HG03565 (cell line): ENCODE results near the gene NPHP4.
"Not testable (repeated sequence)": the region's sequence is repeated elsewhere in the genome, so short reads cannot be mapped to it uniquely, and the experiment has no call there.

Source experiments
- ATAC-seq: cut with Tn5 transposase; IDR thresholded peaks from one replicate; pipeline ENCODE4 v1.9.1; 2021; ENCODE audit warnings: mild to moderate bottlenecking, moderate library complexity; ENCODE audit not compliant: unreplicated experiment

The NPHP4 gene

GRCh38 chr1:5896706-5897660 lies 95.2 kb downstream of the NPHP4 start:
- no peak for ATAC-seq

GRCh38 chr1:5895446-5896406 lies 96.5 kb downstream of the NPHP4 start:
- no peak for ATAC-seq

- not testable (repeated sequence) for ATAC-seq
Measured at GRCh38 chr1:5893699-5894278, 98.4 kb downstream of the NPHP4 start.

- no peak for ATAC-seq
Measured at GRCh38 chr1:5892329-5892728, 99.9 kb downstream of the NPHP4 start.

GRCh38 chr1:5891736-5892135 lies 100.5 kb downstream of the NPHP4 start:
- no peak for ATAC-seq

GRCh38 chr1:5891137-5891536 lies 101.1 kb downstream of the NPHP4 start:
- no peak for ATAC-seq

- ATAC-seq = no peak
Measured at GRCh38 chr1:5890346-5891106, 101.7 kb downstream of the NPHP4 start.

GRCh38 chr1:5889901-5890300 lies 102.3 kb downstream of the NPHP4 start:
- no peak for ATAC-seq

- ATAC-seq = no peak
Measured at GRCh38 chr1:5889462-5889861, 102.8 kb downstream of the NPHP4 start.

- ATAC-seq = no peak
Measured at GRCh38 chr1:5888606-5889211, 103.5 kb downstream of the NPHP4 start.

- no peak for ATAC-seq
Measured at GRCh38 chr1:5887971-5888361, 104.3 kb downstream of the NPHP4 start.

GRCh38 chr1:5887349-5887970 lies 104.8 kb downstream of the NPHP4 start:
- ATAC-seq = no peak

- ATAC-seq = no peak
Measured at GRCh38 chr1:5886541-5887348, 105.5 kb downstream of the NPHP4 start.

- ATAC-seq = no peak
Measured at GRCh38 chr1:5886140-5886483, 106.1 kb downstream of the NPHP4 start.

- ATAC-seq = no peak
Measured at GRCh38 chr1:5885471-5886139, 106.6 kb downstream of the NPHP4 start.

- ATAC-seq = no peak
Measured at GRCh38 chr1:5884110-5884509, 108.1 kb downstream of the NPHP4 start.

GRCh38 chr1:5883129-5884048 lies 108.8 kb downstream of the NPHP4 start:
- no peak for ATAC-seq
